Activated naive CD8-positive, alpha-beta T cell treated with anti-CD3 and anti-CD28 coated beads for 36 hours (primary cell): ENCODE results near the gene SMIM10. TPM values are rescaled to one million over a fixed set of nuclear protein-coding genes. Genes with fewer than 3 reads are reported as not detected.

Source experiments
- total RNA-seq, 2 experiments: library from RNA; stranded (reverse); gene quantifications; one replicate each; pipeline ENCODE4 v1.2.3, GENCODE V29; 2021

SMIM10 gene
- total RNA-seq, 2 experiments from 2014 or later = 2.8 to 3.2 TPM

Other genes starting within 250 kb of the SMIM10 start
- gene PABIR2, start 193.8 kb upstream of the SMIM10 start, total RNA-seq = 10 to 100 TPM; 43.6 to 47.6 TPM
- 10 to 100 TPM; 15.1 to 17.8 TPM for gene MOSPD1, start 75.7 kb upstream of the SMIM10 start, total RNA-seq
- gene RTL8B, start 31.6 kb downstream of the SMIM10 start, total RNA-seq = 1 to 10 TPM; 1.7 to 1.8 TPM
- 10 to 100 TPM; 27.9 to 28.7 TPM for gene RTL8C, start 41.4 kb downstream of the SMIM10 start, total RNA-seq
- gene RTL8A, start 61.1 kb downstream of the SMIM10 start, total RNA-seq = 1 to 10 TPM; 8.0 to 8.2 TPM
- gene SMIM10L2B, start 107.7 kb downstream of the SMIM10 start, total RNA-seq = under 1 TPM; 0.14 to 0.16 TPM
- not detected for gene ETDB, start 129.5 kb downstream of the SMIM10 start, total RNA-seq
- not detected for gene CT55, start 180.4 kb downstream of the SMIM10 start, total RNA-seq